Measurements from ENCODE around the gene UBA3.

The UBA3 gene

DNA sequence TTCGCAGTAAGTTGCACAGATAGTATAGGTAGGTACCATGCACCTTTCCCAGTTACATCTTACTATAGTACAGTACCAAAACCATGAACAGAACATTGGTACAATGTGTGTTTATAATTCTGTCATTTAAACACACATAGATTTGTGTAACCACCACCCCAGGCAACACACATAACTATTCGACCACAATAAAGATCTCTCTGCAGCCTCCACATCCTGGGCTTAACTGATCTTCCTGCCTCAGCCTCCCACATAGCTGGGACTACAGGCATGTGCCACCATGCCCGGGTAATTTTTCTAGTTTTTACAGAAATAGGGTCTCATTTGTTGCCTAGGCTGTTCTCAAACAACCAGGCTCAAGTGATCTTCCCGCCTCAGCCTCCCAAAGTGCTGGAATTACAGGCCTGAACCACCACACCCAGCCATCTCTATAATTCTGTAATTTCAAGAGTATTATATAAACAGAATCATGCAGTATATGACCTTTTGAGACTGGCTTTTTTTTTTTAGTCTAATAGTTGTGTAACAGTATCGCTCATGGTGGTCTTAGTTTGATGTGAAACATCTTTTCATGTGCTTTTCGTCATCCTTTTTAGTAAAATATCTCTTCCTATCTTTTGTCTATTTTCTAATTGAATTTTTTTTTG is 14.7 kb downstream of the UBA3 start:
- no peak for DNase-seq

DNA sequence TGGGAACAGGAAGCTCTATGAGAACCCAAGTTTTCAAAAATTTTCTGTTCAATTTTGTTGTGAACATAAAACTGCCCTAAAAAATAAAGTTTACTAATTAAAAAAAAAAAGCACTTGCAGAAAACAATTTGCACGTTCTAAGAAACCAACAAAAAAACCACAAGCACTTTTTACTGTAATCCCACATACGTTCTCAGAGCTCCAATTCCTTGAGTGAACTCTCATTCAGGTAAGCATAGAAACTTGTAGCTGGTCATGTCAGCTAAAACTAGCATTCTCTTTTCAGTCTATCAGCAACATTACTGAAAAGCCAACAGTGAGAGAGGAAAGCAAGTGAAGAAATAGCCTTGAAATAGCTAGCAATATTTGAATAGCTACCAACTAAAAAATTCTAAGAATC is 16.5 kb downstream of the UBA3 start:
- DNase-seq = no peak

DNA sequence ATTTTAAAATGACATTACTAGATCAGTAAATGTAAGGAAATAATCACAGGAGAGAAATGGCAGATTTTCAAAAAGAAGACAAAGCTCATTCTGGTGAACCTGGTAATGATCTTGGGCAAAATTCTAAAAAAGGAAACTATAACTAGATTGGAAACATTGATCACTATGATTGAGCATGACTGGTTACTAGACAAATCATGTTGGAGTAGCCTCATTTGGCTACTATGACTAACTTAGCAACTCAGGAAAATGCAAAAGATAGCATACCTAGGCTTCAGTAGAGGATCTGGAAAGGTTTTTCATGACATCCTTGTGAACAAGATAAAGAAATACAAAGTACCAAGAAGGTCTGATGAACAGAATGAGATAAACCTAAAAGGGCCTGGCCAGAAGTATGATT is 20.5 kb downstream of the UBA3 start:
- DNase-seq = no peak

DNA sequence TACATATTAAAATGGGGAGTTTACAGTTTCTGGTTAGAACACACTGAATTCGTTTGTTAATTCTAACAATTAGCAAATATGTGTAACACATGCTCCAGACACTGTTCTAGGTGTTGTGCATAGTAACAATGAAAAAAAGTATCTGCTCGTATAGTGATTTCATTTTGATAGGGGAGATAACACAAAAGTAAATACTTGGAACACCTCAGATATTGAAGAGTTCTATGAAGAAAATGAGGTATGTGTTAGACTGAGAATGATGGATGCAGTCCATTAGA is 21.3 kb downstream of the UBA3 start:
- DNase-seq = no peak

DNA sequence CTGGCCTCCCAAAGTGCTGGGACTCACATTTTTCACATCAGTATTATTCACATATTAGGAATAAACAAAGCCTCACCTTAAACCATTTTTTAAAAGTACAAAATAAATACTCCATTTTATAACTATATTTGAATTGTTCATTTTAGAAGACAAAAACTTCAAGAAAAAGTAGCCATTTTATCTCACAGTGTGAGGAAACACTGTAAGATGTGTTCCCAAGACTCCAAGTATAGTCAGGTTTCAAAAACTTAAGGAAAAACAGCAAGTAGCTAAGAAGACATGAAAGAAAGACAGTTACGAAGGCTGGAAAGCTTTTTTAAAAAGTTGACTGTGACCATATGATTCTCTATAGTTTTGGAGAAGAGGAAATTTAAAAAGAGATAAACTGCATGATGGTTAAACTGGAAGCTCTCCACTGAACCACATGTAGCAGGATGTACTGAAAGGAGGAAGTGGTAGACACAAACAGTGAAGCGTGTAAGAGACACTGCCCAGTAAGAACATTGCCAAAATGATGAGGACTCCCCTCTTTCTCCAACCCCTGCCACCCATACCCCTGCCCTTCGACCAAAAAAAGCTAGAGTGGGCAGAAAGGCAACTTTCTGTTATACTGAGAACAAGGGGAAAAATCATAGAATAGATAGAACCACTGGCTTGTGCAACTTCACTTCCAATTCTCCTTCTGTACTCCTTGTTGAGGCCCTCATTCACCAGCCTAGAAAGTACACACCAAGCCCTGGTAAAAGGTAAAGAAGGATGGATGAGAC is 21.8 kb downstream of the UBA3 start:
- no peak for DNase-seq

DNA sequence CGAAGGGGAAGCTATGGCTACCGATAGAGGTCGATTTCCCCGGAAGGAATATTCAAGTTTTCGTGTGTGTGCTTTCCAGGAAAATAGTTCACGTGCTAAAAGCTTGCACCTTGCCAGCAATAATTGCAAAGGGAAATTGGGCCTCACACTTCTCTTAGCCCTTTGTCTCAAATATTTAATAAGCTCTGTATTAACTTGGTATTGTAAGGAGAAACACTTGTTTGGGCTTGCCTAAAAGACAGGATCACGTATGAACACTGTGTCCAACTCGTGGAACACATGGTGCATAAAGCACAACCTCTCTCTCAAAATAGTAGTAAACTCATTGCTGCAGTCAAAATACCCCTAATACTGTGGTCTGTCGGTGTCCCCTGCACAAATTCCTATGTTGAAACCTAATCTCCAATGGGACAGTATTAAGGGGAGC is 27.7 kb downstream of the UBA3 start:
- no peak for DNase-seq

DNA sequence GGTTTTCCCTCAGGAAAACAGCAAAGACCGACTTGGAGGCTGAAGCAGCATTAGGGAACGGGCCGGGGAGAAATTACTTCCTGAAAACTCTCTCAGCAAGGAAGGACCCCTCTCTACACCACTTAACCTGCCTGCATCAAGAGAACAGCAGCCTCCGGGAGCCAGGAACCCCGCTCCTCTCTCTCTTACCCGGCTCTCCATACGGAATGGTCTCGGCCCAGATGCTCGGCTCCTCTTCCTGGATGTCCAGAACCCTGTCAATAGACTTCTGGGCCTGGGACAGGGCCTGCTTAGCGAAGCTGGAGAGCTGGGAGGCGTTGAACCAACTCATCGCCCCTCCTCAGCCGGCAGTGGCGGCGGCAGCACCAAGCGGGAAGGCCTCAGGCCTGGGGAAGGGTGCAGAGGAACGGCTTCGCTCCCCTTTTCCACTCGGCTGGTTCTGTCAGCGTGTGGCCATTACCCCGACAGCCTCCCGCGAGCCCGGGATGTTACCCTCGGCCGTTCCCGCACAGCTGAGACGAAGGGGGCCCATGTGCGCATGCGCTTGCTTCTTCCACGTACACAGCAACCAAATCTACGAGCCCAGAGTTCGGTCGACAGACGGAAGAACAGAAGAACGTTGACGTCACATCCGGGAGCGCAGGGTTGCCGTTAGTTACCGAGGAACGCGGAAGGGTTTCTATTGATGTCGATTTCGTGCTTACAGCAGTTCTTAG is 28.3 kb downstream of the UBA3 start, which contains the start of gene TMF1:
Gene TMF1 (minus strand): TSS at position 578 of the 716 bp plus-strand sequence. CDS start 247 bp downstream, at position 331.
- no peak for DNase-seq

DNA sequence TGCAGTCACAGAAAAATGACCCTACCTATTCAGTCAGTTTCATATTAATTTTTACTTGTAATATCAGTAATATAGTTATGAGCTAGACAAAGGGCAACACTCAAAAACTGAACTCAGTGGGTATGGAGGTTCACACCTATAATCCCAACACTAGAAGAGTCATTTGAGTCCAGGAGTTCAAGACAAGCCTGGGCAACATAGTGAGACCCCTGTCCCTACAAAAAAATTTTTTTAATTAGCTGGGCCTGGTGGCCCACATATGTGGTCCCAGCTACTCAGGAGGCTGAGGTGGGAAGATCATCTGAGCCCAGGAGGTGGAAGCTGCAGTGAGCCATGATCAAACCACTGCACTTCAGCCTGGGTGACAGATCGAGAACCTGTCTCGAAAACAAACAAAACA is 31.2 kb downstream of the UBA3 start:
- DNase-seq = no peak

DNA sequence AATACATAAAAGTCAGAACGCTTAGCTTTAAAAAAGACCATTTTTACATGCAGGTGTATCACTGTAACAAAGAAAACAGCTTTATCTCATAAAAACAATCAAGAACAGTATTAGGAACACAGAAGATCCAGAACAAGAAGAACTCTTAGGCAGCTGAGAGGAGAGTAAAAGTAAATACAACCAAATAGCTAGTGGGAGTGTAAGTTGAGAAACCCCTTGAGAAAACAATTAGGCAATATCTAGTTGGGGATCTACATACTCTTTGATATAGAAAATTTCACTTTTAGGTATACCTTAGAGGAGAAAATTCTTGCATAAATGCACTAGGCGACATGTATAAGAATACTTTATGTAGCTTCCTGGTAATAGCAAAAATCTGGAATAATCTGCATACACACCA is 35.6 kb downstream of the UBA3 start:
- no peak for DNase-seq

DNA sequence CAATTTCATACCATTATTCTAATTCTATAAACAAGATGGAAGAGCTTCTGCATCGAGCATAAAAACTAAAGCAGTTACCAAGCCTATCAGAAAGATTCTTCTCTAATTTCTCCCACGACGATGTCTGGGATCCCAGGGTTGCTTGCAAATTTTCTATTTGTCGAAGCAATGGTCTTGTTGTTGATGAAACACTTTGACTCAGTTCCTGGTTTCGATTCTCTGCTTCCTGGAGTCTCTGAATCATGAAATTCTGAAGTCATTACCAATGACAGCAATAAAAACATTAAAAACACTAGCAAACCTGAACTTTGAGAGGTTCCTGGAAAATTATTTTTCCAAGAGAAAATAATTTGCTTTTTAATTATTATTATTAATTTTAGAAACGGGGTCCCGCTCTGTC is 46.7 kb downstream of the UBA3 start:
- DNase-seq = no peak

DNA sequence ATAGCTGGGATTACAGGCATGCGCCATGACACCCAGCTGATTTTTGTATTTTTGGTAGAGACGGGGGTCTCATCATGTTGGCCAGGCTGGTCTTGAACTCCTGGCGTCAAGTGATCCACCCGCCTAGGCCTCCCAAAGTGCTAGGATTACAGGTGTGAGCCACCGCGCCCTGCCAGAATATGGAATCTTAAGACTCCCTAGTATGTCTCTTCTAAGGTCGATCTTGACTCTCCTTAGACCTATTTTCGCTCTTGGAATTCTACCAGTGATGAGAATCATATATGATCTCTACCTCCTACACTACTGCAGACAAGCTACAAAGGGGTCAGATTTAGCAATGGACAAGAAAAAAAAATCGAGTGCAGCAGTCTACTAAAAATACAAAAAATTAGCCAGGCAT is 47.4 kb downstream of the UBA3 start:
- DNase-seq = no peak

DNA sequence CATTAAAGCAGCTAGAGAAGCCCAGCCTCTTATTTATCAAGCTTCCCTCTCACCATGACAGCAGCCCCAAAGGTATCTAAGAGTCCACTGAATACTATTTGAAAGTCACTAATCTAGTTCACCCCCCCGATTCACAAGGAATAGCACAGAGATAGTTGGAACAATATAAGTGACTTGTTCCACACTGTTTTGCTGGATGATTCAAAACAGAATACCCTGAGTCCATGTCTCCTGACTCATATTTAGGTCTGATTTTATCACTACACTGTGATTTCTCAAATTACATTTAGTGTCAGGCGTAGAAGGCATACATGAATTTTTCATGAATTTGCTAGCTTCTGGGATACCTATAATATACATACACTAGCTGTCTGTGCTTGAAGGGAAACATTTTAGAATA is 48.0 kb downstream of the UBA3 start:
- no peak for DNase-seq

DNA sequence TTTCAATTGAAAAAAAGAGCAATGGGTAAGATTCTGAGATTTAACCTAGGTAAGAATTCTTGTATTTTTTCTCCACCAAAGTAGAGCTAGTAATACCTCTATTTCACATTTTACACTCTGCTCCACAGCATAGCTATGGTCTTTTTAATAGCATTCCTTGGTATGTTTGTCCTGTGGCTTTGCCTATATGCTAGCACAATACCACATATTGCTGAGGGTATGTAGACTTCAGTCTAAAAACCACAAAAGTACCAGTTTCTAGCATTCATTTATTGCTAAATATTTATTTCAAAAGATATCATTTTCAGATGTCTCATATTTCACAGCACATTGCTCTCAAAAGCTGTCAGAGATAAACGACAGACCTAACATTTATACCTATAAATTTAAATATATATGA is 48.5 kb downstream of the UBA3 start:
- no peak for DNase-seq

DNA sequence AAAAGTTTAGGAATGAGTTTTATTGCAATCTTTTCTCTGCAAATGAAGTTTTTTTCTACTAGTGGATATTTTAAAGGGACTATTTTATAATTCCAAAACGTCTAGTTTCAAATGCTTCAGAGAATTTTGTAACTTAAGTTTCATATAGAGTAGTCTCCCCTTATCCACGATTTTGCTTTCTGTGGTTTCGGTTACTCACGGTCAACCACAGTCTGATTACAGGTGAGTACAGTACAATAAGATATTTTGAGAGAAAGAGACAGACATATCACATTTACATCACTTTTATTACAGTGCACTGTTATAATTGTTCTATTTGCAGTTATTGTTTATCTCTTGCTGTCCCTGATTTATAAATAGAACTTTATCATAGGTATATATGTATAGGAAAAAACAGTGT is 59.3 kb downstream of the UBA3 start:
- no peak for DNase-seq

DNA sequence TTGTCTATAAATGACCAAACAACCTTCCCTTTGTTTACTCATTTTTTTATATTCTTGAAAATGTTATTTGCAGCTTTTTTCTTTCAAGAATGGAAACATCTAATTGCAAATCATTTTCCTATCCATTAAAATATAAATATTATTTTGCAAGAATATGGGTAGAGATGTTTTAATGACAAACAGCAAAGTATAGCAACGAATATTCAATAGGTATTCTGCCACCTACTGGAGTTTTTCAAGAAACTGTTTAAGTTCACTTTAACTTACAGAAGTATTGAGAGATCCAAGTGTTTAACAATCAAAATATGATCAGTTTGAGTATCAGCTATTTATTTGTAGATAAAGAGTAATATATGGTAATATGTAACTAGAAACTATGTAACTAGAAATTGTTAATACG is 59.7 kb downstream of the UBA3 start:
- no peak for DNase-seq

DNA sequence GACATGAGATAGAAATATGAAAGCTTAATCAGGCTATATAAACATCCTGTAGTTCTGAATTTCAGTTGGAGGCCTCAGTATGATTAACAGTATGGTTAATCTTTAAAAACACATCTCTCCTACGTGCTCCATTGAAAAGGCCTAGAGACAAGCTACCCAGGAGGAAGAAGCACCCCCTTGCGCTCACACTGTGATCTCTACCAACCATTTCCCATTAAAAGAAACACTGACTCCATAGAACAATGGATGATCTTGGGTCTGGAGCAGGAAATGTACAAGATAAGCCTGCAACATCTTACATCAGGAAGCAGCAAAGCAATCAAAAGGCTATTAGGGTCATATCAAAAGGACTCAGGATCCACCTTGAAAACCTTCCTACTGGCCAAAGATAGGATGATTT is 63.3 kb downstream of the UBA3 start:
- no peak for DNase-seq

DNA sequence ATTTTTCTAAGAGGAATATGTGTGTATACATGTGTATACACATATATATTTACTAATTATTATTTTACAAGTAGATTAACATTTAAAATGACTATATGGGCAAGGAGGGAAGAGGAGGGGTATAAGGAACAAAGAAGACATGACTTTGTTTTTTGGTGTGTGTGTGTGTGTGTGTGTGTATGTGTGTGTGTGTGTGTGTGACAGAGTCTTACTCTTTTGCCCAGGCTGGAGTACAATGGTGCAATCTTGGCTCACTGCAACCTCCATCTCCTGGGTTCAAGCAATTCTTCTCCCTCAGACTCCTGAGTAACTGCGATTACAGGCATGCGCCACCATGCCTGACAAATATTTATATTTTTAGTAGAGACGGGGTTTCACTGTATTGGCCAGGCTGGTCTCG is 64.1 kb downstream of the UBA3 start:
- DNase-seq = no peak

DNA sequence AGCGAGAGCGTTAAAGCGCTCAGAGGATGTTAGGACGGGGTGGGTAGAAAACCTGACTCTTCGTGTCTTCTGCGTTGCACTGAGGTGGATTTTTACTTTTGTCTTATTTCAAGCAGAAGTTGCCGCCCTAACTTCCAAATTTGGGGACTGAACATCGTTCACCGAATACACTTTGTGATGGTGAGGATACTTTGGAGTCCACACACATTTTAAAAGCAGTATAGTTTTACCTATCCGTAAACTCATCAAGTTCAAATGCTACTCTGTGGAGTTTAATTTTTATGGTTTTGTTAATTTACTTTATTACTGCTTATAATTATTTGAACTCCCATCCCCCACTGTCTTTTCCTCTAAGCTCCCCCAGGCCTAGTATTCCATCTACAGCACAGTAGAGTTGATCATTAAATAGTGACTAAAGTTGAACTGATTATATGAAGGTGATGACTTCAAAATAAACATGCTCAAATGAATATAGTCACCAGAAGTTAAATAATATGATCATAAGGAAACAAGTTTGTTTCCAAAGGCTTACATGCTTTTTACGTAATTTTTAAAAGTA is 66.1 kb downstream of the UBA3 start:
- no peak for DNase-seq

DNA sequence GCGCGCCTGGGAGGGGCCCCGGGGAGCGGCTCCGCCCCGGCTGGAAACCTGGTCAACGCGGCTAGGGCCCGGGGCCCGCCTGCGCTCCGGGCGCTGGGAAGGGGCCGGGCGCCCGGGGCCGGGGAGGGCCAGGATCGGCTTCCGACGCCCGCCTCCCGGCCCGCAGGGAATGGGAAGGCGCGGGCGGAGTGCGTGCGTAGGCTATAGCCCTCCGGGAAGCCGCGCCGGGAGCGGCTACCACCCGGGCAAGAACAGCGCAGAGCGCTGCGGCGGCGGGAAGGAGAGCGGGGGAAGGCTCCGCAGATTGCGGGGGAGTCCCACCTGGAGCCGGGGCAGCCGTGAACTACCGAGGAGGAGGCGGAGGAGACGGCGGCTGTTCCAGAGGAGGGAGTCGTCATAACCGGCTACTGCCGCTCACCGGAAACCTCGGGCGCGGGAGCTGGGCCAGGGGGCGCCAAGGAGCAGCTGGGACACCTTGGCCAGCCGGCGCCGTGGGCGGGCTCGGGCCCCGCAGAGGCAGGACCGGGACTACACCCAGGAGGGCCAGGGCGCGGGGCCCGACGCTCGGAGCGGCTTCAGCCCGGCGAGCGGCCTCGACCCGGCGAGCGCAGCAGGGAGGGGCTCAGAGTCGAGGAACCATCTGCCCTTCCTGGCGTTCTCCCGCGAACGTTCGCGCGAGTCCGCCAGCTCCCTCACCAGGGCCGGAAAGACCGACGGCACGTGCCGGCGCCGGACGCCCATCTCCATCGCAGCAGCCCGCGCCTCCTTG is 66.7 kb downstream of the UBA3 start, which contains the start of gene EOGT:
Gene EOGT (minus strand): TSS at position 432 of the 769 bp plus-strand sequence. CDS start 3,838 bp downstream, outside the sequence.
- DNase-seq = peak; percentile 66

DNA sequence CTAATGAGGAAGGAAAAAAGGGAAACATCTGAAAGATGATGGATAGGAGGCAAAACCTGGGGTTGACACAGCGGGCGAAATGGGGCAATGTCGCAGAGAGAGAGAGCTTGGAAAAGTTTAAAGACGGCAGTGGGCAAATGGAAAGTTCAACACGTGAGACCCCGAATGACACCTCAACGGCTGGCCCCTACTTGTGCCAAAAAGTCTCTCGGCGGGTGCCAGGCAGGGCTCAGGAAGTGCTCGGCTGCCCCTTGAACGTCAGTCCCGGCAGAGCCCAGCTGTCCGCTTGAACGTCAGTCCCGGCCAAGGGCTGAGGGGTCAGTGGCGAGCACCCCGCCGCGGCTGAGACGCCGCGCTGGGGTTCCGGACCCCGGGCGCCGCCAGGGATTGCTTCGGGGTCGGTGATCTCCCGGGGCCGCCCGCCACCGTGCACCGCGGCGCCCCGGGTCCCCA is 67.3 kb downstream of the UBA3 start:
- no peak for DNase-seq

DNA sequence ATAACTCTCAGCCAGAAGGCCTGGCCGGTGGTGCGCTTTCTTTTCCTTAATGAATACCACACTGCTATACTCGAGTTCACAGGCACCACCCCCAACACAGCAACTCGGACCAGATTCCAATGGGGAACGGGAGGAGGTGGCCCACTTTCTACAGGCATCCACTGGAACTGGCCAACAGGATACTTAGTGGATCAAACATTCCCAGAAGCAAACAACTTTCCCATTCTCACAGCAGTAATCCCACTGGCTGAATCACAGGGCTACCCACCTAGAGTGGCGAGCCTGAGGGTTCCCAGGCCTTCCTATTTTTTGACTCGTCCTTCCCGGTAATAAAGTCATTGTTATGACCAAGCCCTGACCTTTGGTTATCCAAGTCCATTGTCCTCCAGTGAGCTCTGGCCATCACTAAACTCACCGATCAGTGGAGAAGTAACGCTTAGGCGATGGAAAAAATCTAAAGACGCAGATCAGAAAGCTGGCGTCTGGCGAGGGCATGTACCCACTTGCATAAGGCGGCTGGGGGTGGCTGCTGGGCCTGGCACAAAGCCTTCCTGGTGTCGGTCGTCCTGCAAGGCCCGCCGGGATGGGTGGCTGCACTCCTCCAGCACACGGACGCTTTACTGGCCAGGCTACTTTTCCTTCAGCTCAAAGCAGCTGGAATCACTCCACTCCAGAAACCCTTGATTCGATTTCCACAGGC is 67.9 kb downstream of the UBA3 start:
- no peak for DNase-seq

DNA sequence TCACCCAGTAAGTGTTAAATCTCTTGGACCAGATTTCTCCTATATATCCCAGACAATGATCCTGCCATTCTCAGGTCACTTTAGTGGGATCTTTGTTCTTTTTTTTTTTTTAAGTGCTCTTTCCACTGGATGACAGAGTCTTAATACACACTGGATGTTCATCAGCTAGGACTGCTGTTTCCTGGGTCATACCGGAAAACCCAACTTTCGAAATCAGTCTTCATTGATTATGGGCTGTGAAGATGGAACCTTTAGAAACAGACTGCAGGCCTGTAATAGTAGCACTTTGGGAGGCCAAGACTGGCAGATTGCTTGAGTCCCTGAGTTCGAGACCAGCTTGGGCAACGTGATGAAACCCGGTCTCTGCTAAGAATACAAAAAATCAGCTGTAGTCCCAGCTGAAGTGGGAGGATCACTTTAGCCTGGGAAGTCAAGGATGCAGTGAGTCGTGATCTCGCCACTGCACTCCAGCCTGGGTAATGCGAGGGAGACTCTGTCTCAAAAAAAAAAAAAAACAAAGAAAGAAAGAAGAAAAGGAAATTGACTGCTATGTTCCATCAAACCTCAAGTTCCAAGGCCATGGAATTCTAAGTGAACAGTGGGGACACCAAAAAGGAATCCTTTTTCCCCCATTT is 69.0 kb downstream of the UBA3 start:
- no peak for DNase-seq
